ENCODE results near the gene KAZN. TPM values are rescaled to one million over a fixed set of nuclear protein-coding genes. Genes with fewer than 3 reads are reported as not detected.

The KAZN gene
- polyA plus RNA-seq, 1 donor (not counting 4 experiments of a cell fraction or from before 2014, with no cell fraction given), result 5.9 TPM

- Histone ChIP-seq H3K9me1 (ENCODE audit: control insufficient read depth, extremely low read depth, insufficient read depth, low read length) (no peaks in the 10 kb centered on the region), H3K27ac (ENCODE audit: control insufficient read depth, insufficient read depth, low read length) (no peak overlapping the region), H3K4me1 (ENCODE audit: control insufficient read depth, extremely low read depth, insufficient read depth, low read length) (no peaks in the 10 kb centered on the region), H3K36me3 (ENCODE audit: control insufficient read depth in 2 of 2, extremely low read depth in 1 of 2, insufficient read depth in 2 of 2, low read length in 2 of 2) (no peaks in the 10 kb centered on the region), H3K9me3 (ENCODE audit: control insufficient read depth, low read depth, low read length) (no peaks in the 10 kb centered on the region), H3K79me2 (ENCODE audit: control insufficient read depth, insufficient read depth, low read length) (no peaks in the 10 kb centered on the region), H3K27me3 (ENCODE audit: control insufficient read depth, extremely low read depth, insufficient read depth, low read length) (no peaks in the 10 kb centered on the region), H3K9ac (ENCODE audit: control insufficient read depth, extremely low read depth, insufficient read depth, low read length) (no peak overlapping the region), H2AFZ (ENCODE audit: control insufficient read depth, low read length) (no peak overlapping the region), H4K20me1 (ENCODE audit: control insufficient read depth, extremely low read depth, insufficient read depth, low read length) (no peaks in the 10 kb centered on the region), H3K4me2 (ENCODE audit: control insufficient read depth, extremely low read depth, insufficient read depth, low read depth, low read length) (no peak overlapping the region), H3K4me3 (ENCODE audit: control insufficient read depth in 2 of 3, extremely low read depth in 1 of 3, insufficient read depth in 2 of 3, low read depth in 1 of 3, low read length in 3 of 3) (no peak overlapping the region)
- TF ChIP-seq CTCF (optimal IDR thresholded peaks at IDR 0.05 in 1 of 3, IDR thresholded peaks at IDR 0.05 in 1 of 3, conservative IDR thresholded peaks at IDR 0.05 in 1 of 3; ENCODE audit: extremely low read depth in 1 of 3, insufficient read depth in 2 of 3, low read length in 3 of 3), result no peak
- TF ChIP-seq EZH2 (IDR thresholded peaks at IDR 0.05; ENCODE audit: low read length), result no peak
- FAIRE-seq (no peak), DNase-seq (ENCODE audit: low read depth, low spot score) (no peak)
- dilution Hi-C loops (cut with MboI; ENCODE audit: extremely low pct_ligation_motif_present, low sequenced_read_pairs), result no loop called here
Measured at GRCh38 chr1:15107911-15108310, 509.4 kb downstream of the KAZN start.

DNA sequence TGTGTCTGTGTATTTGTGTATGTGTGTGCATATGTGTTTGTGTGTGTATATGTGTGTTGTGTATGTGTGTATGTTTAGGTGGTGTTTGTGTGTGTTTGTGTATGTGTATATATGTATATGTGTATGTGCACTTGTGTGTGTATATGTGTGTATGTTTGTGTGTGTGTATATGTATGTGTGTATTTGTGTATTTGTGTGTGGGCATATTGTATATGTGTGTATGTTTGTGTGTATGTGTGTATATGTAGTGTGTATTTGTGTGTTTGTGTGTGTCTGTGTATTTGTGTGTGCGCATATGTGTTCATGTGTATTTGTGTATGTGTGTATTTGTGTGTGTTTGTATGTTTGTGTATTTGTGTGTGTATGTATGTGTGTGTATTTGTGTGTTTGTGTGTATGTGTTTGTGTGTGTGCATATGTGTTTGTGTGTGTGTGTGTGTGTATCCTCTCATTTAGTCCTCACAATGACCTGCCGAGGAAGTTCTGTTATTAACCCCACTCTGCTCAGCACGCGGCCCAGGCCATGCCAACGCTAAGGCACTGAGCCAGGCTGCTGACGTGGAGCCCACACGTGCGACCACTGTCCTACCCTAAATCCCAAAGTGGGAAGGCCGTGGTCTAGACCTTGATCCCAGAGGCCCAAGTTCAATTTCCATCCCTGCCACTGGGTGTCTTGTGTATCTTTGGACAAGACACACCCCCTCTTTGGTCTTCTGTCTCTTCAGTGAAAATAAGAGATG lies 511.8 kb downstream of the KAZN start:
- no peaks in the 10 kb centered on the region for H3K9me1 ChIP-seq (ENCODE audit: control insufficient read depth, extremely low read depth, insufficient read depth, low read length)
- no peak overlapping the region for H2AFZ ChIP-seq (ENCODE audit: control insufficient read depth, low read length)
- H3K4me2 ChIP-seq (ENCODE audit: control insufficient read depth, extremely low read depth, insufficient read depth, low read depth, low read length), result no peak overlapping the region
- no peak for TF ChIP-seq CTCF (optimal IDR thresholded peaks at IDR 0.05 in 1 of 3, IDR thresholded peaks at IDR 0.05 in 1 of 3, conservative IDR thresholded peaks at IDR 0.05 in 1 of 3; ENCODE audit: extremely low read depth in 1 of 3, insufficient read depth in 2 of 3, low read length in 3 of 3)
- no peak for TF ChIP-seq EZH2 (IDR thresholded peaks at IDR 0.05; ENCODE audit: low read length)
- no peaks in the 10 kb centered on the region for H4K20me1 ChIP-seq (ENCODE audit: control insufficient read depth, extremely low read depth, insufficient read depth, low read length)
- dilution Hi-C loops (cut with MboI; ENCODE audit: extremely low pct_ligation_motif_present, low sequenced_read_pairs), result no loop called here
- no peak overlapping the region for H3K4me3 ChIP-seq (ENCODE audit: control insufficient read depth in 2 of 3, extremely low read depth in 1 of 3, insufficient read depth in 2 of 3, low read depth in 1 of 3, low read length in 3 of 3)
- H3K4me1 ChIP-seq (ENCODE audit: control insufficient read depth, extremely low read depth, insufficient read depth, low read length), result no peaks in the 10 kb centered on the region
- H3K9ac ChIP-seq (ENCODE audit: control insufficient read depth, extremely low read depth, insufficient read depth, low read length), result no peak overlapping the region
- FAIRE-seq (no peak), DNase-seq (ENCODE audit: low read depth, low spot score) (no peak)
- no peaks in the 10 kb centered on the region for H3K36me3 ChIP-seq (ENCODE audit: control insufficient read depth in 2 of 2, extremely low read depth in 1 of 2, insufficient read depth in 2 of 2, low read length in 2 of 2)
- H3K27ac ChIP-seq (ENCODE audit: control insufficient read depth, insufficient read depth, low read length), result no peak overlapping the region
- H3K9me3 ChIP-seq (ENCODE audit: control insufficient read depth, low read depth, low read length), result no peaks in the 10 kb centered on the region
- no peaks in the 10 kb centered on the region for H3K27me3 ChIP-seq (ENCODE audit: control insufficient read depth, extremely low read depth, insufficient read depth, low read length)
- H3K79me2 ChIP-seq (ENCODE audit: control insufficient read depth, insufficient read depth, low read length), result no peaks in the 10 kb centered on the region
